Measurements from ENCODE around the gene SCCPDH. TPM values are rescaled to one million over a fixed set of nuclear protein-coding genes. Genes with fewer than 3 reads are reported as not detected.

The SCCPDH gene
- total and polyA plus RNA-seq, 2 of the 13 experiments (the other 11 are each of a cell fraction or from before 2014, with no cell fraction given), result 36.7 to 62.3 TPM

DNA sequence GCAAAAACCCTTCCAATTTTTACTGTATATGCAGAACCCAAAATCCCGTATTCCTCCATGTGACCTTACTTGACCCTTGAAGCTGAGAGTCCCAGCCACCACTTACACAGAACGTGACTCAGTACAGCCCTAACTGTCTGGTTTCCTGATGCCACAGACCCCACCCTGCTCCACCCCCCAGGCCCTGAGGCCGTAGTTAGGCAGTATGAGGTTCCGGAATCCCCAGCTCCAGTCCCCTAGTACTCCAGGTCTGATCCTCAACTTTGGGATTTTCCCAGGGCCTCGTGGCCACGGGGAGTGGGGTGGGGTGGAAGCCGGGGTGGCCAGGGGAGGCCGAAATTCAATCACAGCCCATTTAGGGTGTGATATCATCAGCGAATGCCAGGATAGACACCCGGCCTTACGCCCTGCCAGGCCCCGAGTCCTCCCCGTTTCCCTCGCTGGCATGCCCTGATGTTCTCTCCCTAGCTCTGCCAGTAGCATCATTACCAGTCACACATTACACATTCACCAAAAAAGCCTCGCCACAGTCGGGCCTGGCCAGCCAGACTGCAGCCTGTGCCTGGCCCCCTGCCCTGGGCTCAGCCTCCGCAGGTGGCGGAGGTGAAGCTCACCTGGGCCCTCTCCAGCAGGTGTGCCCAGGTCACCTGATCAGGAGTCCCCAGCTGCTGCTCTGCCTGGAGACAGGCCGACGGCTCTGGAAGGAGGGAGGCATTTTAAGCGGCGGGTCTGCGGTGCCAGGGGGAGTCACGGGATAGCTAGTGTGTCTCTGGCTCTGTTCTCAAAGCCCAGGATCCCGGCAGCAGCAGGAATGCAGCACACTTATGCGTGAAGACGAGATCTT lies 70.8 kb downstream of the SCCPDH start:
- POLR2A ChIA-PET, result no interaction called here
- in situ Hi-C loops (cut with HindIII; ENCODE audit: extremely low pct_ligation_motif_present, low pct_unique_long_range_greater_than_20kb), result no loop called here
- CTCF ChIA-PET (ENCODE audit: low intra/inter-chr PET ratio, low total read pairs), result no interaction called here
- no peak overlapping the region for H3K9ac ChIP-seq (ENCODE audit: insufficient read depth, low read depth, low read length)
- intact Hi-C loops (cut with micrococcal nuclease; ENCODE audit: unreplicated experiment), result no loop called here
- FAIRE-seq, result no peak
- WGBS (ENCODE audit: low lambda C conversion rate), result 42% methylated on average over 19 of the region's 27 CpGs
- TF ChIP-seq, protein P1, sequence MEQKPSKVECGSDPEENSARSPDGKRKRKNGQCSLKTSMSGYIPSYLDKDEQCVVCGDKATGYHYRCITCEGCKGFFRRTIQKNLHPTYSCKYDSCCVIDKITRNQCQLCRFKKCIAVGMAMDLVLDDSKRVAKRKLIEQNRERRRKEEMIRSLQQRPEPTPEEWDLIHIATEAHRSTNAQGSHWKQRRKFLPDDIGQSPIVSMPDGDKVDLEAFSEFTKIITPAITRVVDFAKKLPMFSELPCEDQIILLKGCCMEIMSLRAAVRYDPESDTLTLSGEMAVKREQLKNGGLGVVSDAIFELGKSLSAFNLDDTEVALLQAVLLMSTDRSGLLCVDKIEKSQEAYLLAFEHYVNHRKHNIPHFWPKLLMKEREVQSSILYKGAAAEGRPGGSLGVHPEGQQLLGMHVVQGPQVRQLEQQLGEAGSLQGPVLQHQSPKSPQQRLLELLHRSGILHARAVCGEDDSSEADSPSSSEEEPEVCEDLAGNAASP (CRISPR knock-in tag; IDR thresholded peaks at IDR 0.05; ENCODE audit: borderline replicate concordance), result peak; percentile 29; the same call in 1 of the 2 replicates
- no peak for TF ChIP-seq SPEN (CRISPR knock-in tag; IDR thresholded peaks at IDR 0.05; ENCODE audit: low read depth)
- TF ChIP-seq BHLHE40 (IDR thresholded peaks at IDR 0.05; ENCODE audit: low read length), result 0 out of 2 replicates have a peak, but pooled peaks have one; percentile 5
- no peak overlapping the region for H3K27ac ChIP-seq (ENCODE audit: extremely low read length, insufficient read depth, low read length)
- peaks cover 39% of the 10 kb centered on the region for H3K4me1 ChIP-seq (ENCODE audit: insufficient read depth, low read length)
- peaks cover 3 to 42% of the 10 kb centered on the region in 2 experiments; a peak in 4 of 5 replicates for H3K27me3 ChIP-seq (ENCODE audit: control insufficient read depth in 1 of 2, insufficient read depth in 2 of 2, low read length in 2 of 2)
- H3K79me2 ChIP-seq (ENCODE audit: insufficient read depth, low read length), result no peaks in the 10 kb centered on the region
- no peak overlapping the region for H3K4me3 ChIP-seq (replicated peaks in 1 of 3; ENCODE audit: insufficient read depth in 1 of 3, low read depth in 2 of 3, low read length in 3 of 3)
- no peaks in the 10 kb centered on the region for H3K36me3 ChIP-seq (replicated peaks in 1 of 2; ENCODE audit: control insufficient read depth in 1 of 2, insufficient read depth in 2 of 2, low read length in 2 of 2)
- no peak overlapping the region for H2AFZ ChIP-seq (ENCODE audit: low read length)
- no TSS peak for BruUV-seq (replicated peaks)
- H3K4me2 ChIP-seq (ENCODE audit: low read depth, low read length), result no peak overlapping the region
- no peaks in the 10 kb centered on the region for H4K20me1 ChIP-seq (ENCODE audit: insufficient read depth, low read length)
- no peak for DNase-seq (ENCODE audit: low spot score)
- no peak for ATAC-seq
- no peaks in the 10 kb centered on the region for H3K9me3 ChIP-seq (ENCODE audit: low read length)

DNA sequence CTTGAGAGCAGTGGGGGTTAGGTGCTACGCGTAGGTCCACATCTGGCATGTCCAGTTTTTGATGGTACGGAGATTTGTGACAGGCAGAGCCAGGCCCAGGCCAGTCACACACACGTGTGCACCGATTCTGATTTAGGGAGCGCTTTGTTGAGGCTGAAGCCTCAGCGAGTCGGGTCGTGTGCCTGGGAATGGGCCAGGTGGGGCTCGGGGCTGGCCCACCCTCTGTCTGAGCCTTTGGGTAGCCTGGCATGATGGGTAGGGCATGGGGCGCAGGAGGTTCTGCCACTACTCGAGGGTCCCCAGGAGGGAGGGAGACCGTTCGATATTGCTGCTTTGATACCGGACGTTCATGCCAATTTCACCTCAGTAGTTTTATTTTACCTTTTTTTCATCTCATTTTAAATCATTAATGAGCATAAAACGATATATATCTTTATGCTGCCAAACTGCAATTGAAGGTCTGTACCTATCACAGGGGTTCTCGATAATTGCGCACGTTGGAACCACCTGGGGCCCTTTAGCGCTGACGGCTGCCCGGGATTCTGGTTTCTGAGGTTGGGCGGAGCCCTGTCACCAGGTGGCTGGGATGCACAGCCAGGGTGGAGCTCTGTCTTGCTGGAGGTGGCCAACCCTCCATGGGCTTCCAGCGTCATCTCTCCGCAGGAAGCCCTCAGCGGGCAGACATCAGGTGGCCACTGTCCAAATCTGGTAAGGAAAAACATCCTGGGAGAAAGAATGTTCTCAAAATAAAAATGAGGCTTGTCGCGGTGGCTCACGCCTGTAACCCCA lies 71.9 kb downstream of the SCCPDH start:
- intact Hi-C loops (cut with micrococcal nuclease; ENCODE audit: unreplicated experiment) (no loop called here), in situ Hi-C loops (cut with HindIII; ENCODE audit: extremely low pct_ligation_motif_present, low pct_unique_long_range_greater_than_20kb) (no loop called here)
- WGBS (ENCODE audit: low lambda C conversion rate), result 70% methylated on average over 28 of the region's 30 CpGs
- Histone ChIP-seq H3K4me3 (replicated peaks in 1 of 3; ENCODE audit: insufficient read depth in 1 of 3, low read depth in 2 of 3, low read length in 3 of 3) (no peak overlapping the region), H2AFZ (ENCODE audit: low read length) (no peak overlapping the region), H3K27me3 (ENCODE audit: control insufficient read depth in 1 of 2, insufficient read depth in 2 of 2, low read length in 2 of 2) (peaks cover 3 to 49% of the 10 kb centered on the region in 2 experiments; a peak in 4 of 5 replicates), H3K9me3 (ENCODE audit: low read length) (no peaks in the 10 kb centered on the region), H3K79me2 (ENCODE audit: insufficient read depth, low read length) (no peaks in the 10 kb centered on the region), H3K9ac (ENCODE audit: insufficient read depth, low read depth, low read length) (no peak overlapping the region), H3K27ac (ENCODE audit: extremely low read length, insufficient read depth, low read length) (no peak overlapping the region), H3K4me1 (ENCODE audit: insufficient read depth, low read length) (peaks cover 50% of the 10 kb centered on the region), H3K36me3 (replicated peaks in 1 of 2; ENCODE audit: control insufficient read depth in 1 of 2, insufficient read depth in 2 of 2, low read length in 2 of 2) (no peaks in the 10 kb centered on the region), H3K4me2 (ENCODE audit: low read depth, low read length) (no peak overlapping the region), H4K20me1 (ENCODE audit: insufficient read depth, low read length) (no peaks in the 10 kb centered on the region; the same call in 1 of the 2 replicates)
- ChIA-PET POLR2A (no interaction called here), CTCF (ENCODE audit: low intra/inter-chr PET ratio, low total read pairs) (no interaction called here)
- TF ChIP-seq HDAC6 (IDR thresholded peaks at IDR 0.05; ENCODE audit: low read depth, low read length) (no peak), ZNF766 (CRISPR knock-in tag; IDR thresholded peaks at IDR 0.05; ENCODE audit: borderline replicate concordance) (no peak), SIX4 (CRISPR knock-in tag; IDR thresholded peaks at IDR 0.05) (no peak), ZFP1 (CRISPR knock-in tag; IDR thresholded peaks at IDR 0.05) (no peak)
- TF ChIP-seq, protein P2, sequence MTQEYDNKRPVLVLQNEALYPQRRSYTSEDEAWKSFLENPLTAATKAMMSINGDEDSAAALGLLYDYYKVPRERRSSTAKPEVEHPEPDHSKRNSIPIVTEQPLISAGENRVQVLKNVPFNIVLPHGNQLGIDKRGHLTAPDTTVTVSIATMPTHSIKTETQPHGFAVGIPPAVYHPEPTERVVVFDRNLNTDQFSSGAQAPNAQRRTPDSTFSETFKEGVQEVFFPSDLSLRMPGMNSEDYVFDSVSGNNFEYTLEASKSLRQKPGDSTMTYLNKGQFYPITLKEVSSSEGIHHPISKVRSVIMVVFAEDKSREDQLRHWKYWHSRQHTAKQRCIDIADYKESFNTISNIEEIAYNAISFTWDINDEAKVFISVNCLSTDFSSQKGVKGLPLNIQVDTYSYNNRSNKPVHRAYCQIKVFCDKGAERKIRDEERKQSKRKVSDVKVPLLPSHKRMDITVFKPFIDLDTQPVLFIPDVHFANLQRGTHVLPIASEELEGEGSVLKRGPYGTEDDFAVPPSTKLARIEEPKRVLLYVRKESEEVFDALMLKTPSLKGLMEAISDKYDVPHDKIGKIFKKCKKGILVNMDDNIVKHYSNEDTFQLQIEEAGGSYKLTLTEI (CRISPR knock-in tag; conservative IDR thresholded peaks at IDR 0.05), result no peak
- BruUV-seq (replicated peaks), result no TSS peak
- ATAC-seq, result no peak
- no peak for DNase-seq (ENCODE audit: low spot score)
- no peak for FAIRE-seq

All from HepG2 (cell line).